Measurements from ENCODE around the gene ALAD. TPM values are rescaled to one million over a fixed set of nuclear protein-coding genes. Genes with fewer than 3 reads are reported as not detected.

Gene ALAD
- total RNA-seq (2022; extraction: Qiagen RNA extraction; ENCODE audit: low read depth) = 11.5 to 16.5 TPM (median 15.3 TPM) in 5 replicates

GRCh38 chr9:113401027-113401792 lies at the start of gene ALAD:
TSS of gene ALAD (minus strand) at chr9:113401284. CDS start at chr9:113393559, 7,725 bp downstream.

GRCh38 chr9:113410207-113410864 lies 9.3 kb upstream of the ALAD start, which contains the start of the genes C9orf43 and POLE3:
TSS of gene C9orf43 (plus strand) at chr9:113410747. CDS start at chr9:113413494, 2,747 bp downstream.
TSS of gene POLE3 (minus strand) at chr9:113410675. CDS start at chr9:113410293, 382 bp downstream.

GRCh38 chr9:113376634-113377567 lies 24.2 kb downstream of the ALAD start, which contains the start of gene HDHD3:
TSS of gene HDHD3 (minus strand) at chr9:113376986. CDS start at chr9:113374354, 2,632 bp downstream.

GRCh38 chr9:113349445-113350094 lies 51.5 kb downstream of the ALAD start, which contains the start of gene BSPRY:
TSS of gene BSPRY (plus strand) at chr9:113349541. CDS start at chr9:113349580, 39 bp downstream.

GRCh38 chr9:113340011-113340699 lies 60.9 kb downstream of the ALAD start, which contains the start of gene WDR31:
TSS of gene WDR31 (minus strand) at chr9:113340275. CDS start at chr9:113332022, 8,253 bp downstream.

Other genes with a start within 250 kb of the ALAD start
- gene FKBP15, start 180.0 kb downstream of the ALAD start, total RNA-seq (2022; extraction: Qiagen RNA extraction; ENCODE audit: low read depth) = 16.0 to 19.2 TPM (median 16.5 TPM) in 5 replicates
- 18.8 to 21.9 TPM (median 20.6 TPM) in 5 replicates for gene SLC31A1, start 179.7 kb downstream of the ALAD start, total RNA-seq (2022; extraction: Qiagen RNA extraction; ENCODE audit: low read depth)
- gene CDC26, start 125.7 kb downstream of the ALAD start, total RNA-seq (2022; extraction: Qiagen RNA extraction; ENCODE audit: low read depth) = 45.6 to 60.1 TPM (median 47.4 TPM) in 5 replicates
- 52.6 to 56.0 TPM (median 55.0 TPM) in 5 replicates for gene PRPF4, start 125.6 kb downstream of the ALAD start, total RNA-seq (2022; extraction: Qiagen RNA extraction; ENCODE audit: low read depth)
- gene RNF183, start 97.9 kb downstream of the ALAD start, total RNA-seq (2022; extraction: Qiagen RNA extraction; ENCODE audit: low read depth) = 0.19 TPM in 1 of 5 replicates, not detected in the others
- gene WDR31, start 61.0 kb downstream of the ALAD start, total RNA-seq (2022; extraction: Qiagen RNA extraction; ENCODE audit: low read depth) = 0.69 to 1.4 TPM (median 1.2 TPM) in 5 replicates
- 0.24 TPM in 1 of 5 replicates, not detected in the others for gene BSPRY, start 51.7 kb downstream of the ALAD start, total RNA-seq (2022; extraction: Qiagen RNA extraction; ENCODE audit: low read depth)
- 19.3 to 25.9 TPM (median 23.8 TPM) in 5 replicates for gene HDHD3, start 24.3 kb downstream of the ALAD start, total RNA-seq (2022; extraction: Qiagen RNA extraction; ENCODE audit: low read depth)
- gene POLE3, start 9.4 kb upstream of the ALAD start, total RNA-seq (2022; extraction: Qiagen RNA extraction; ENCODE audit: low read depth) = 93.7 to 121 TPM (median 107 TPM) in 5 replicates
- gene C9orf43, start 9.5 kb upstream of the ALAD start, total RNA-seq (2022; extraction: Qiagen RNA extraction; ENCODE audit: low read depth) = 0.35 to 0.59 TPM (median 0.51 TPM) in 5 replicates
- 19.9 to 24.9 TPM (median 24.4 TPM) in 5 replicates for gene RGS3, start 62.4 kb upstream of the ALAD start, total RNA-seq (2022; extraction: Qiagen RNA extraction; ENCODE audit: low read depth)